ENCODE measurements around the gene MAP3K9.

Gene MAP3K9

DNA sequence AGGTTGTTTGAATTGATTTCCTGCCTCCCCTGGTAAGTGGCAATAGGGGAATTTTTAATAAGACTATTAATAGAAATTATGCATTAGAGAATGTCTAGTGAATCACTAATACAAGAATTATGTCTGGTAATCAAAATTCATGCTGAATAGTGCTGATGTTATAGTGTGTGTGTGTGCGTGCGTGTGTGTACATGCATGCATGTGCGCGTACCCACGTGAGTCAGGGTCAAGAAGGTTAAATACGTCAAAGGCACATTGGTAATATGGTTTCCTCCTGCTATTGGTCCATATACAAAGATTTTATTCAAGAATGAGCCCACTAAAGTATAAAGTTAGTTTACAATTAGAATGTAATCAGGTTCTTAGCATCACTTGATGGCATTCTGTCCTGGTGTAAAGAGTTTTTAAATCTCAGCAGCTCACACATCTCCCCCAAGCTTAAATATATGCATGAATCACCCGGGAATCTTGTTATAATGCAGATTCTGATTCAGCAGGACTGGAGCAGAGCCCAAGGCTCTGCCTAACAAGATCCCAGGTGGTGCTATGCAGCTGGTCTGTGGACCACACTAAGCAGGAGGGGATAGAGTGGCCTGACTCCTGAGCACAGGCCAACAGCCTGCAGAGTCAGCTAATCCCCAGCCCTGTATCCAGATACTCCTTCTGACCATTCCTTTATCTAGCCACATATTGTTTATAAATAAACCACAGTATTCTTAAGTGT lies 123.7 kb downstream of the MAP3K9 start:
- DNase-seq: no peak

DNA sequence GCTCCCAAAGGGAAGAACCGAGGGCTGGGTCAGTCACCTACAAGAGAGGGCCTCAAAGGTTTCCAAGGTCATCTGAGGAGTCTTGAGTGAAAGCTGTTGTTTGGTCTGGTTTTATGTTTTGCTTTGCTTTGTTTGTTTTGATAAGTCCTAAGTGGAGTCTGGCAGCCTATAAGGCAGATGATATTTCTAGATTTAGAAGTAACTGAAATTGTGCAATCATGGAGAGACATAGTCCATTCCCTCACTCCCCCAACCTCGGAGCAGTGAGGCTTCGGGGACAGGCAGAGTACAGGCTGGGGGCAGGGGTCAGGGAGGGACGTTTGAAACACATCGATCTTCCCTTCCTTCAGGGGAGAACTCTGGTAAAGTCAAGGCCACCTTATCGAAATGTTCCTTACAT lies 125.3 kb downstream of the MAP3K9 start:
- no peak for DNase-seq

DNA sequence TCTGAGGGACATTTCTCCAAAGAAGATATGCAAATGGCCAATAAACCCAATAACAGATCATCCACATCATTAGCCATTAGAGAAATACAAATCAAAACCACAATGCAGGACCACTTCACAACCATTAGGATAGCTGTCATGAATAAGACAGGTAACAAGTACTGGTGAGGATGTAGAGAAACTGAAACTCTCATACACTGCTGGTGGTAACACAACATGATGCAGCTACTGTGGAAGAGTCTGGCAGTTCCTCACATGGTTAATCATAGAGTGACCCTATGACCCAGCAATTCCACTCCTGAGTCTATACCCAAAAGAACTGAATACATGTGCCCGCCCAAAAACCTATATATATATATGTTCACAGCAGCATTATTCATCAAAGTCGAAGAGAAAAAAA lies 128.6 kb downstream of the MAP3K9 start:
- no peak for DNase-seq

DNA sequence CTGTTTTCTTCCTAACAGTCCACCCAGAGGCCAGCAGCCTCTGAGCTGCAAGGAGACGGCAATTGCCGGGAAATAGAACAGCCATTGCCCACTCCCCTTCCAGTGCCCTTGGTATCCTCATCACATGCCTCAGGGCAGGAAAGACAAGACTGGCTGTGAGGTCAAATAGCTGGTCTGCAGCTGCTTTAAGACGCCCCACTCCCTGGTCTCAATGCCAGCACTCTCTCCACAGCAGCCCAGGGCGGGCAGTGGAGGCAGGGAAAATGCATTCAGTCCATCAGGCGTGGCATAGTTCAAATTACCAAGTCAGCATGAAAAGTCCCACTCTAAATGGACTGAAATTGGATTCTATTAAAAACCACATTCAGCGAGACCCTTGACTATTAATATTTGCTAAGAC lies 132.0 kb downstream of the MAP3K9 start:
- no peak for DNase-seq

Measured in stimulated activated CD4-positive, alpha-beta T cell treated with anti-CD3 and anti-CD28 coated beads, Interleukin-2, amount 100 ng/mL, for 48 hours (primary cell).